ENCODE data around the gene ATF3.

DNA sequence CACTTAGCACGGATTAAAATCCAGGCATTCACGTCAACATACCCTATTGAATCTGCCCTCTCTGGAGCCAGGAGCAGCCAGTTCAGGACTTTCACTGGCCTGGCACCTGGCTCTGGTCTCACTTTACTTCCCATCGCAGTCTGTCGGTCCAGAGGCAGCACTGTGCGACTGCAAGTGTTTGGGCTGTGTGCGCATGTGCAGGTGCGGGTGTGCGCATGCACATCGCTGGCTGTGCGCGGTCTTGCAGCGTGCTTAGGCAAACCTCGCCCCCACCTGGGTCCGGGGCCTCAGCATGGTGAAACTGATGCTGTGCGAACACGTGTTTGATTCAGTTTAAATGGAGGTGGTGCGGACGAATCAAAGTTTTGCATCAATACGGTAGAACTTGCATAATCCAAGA lies 38.0 kb downstream of the ATF3 start:
- TF ChIP-seq CTCF (IDR thresholded peaks at IDR 0.05; ENCODE audit: low read length), result no peak
- TF ChIP-seq EZH2 (IDR thresholded peaks at IDR 0.05; ENCODE audit: borderline replicate concordance, low read length), result no peak

All from OCI-LY1 (cell line).